ENCODE data around the gene RNF227.

RNF227 gene

DNA sequence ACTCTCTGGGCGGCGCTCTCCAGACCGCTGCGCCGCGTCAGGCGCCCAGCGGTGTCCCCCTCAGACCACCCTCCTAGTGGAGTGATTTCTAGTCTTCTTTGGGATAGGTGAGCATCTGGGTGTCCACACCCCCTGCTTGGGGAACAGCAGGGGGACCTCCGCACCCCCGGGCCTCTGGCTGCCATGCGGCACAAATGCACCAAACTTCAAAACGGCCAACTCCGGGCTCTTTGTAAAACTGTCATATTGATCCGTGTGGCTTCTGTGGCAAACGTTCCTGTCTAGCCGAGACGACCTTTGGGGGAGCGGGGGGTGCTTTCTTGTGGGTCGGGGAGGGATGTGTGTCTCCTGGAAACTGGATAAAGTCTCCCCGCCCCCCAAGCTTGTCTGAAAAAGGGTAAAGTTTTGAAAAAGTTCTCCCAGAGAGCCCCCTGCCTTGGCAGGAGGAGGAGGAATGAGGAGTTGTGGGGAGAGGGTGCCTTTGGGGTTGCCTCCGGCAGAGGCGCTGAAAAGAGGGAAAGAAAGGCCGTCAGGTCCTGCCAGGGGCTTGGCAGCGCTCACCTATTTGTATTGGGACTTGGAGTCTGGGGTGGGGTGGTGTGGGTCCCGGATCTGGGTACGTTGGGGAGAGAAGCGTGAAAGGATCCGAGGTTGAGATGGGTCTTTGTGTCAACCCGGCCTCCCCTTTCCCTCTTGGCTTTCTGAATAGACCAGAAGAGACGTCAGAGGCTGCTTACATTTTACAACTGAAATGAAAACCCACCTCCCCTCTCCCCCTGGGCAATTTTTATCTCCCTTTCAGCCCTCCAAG is 29.7 kb downstream of the RNF227 start:
- H3K4me1 ChIP-seq (ENCODE audit: control insufficient read depth, insufficient read depth, low read length): peaks cover 53% of the 10 kb centered on the region
- peaks cover 18% of the 10 kb centered on the region for H3K36me3 ChIP-seq (ENCODE audit: insufficient read depth, low read length)
- no peaks in the 10 kb centered on the region for H3K9me3 ChIP-seq (replicated peaks; ENCODE audit: low read length)
- peak overlapping the region; percentile 95 for H3K4me3 ChIP-seq (ENCODE audit: low read length)
- peak overlapping the region; percentile 98 for H3K4me2 ChIP-seq (ENCODE audit: low read length)
- H3K27me3 ChIP-seq (ENCODE audit: control insufficient read depth, insufficient read depth, low read length): no peaks in the 10 kb centered on the region
- H3K9ac ChIP-seq (ENCODE audit: low read depth, low read length): peak overlapping the region; percentile 76

DNA sequence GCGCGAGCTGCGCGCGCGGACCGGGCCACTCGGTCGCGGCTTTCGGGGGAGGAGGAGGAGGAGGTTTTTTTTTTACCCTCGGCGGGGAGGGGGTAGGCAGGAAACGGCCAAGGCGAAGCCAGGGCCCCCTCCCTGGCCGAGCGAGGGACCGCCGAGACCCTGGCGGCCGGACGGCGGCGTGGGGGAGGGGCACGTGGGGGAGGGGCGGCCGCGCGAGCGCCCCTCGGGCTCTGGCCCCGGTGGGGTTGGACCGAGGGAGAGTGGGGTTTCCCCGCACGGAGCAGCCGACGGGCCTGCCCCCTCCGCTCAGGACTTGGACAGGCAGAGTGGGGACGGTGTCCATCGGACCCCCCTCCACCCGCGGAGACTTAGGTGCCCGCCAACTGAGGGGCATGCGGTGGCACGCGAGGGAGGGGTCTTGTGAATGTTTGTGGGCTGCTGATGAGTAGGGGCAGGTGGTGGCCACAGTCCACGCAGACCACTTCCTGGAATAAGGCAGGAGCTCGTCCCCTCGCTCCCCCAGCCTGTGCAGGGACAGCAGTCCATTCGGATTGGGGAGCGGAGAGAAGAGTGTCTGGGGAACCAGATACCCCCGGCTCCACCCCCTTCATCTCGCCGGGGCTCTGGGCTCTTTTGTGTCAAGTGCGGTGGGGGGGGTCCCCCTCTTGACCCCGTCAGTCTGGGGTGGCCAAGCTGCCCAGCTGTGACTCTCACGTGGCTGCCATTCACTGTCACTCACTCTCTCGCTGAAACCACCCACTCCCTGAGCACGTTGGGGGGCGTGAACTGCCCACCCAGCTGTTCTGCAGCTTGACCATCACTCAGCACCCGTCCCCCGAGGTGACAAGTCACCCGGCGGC is 30.5 kb downstream of the RNF227 start:
- peak overlapping the region; percentile 95 for H3K4me3 ChIP-seq (ENCODE audit: low read length)
- H3K9ac ChIP-seq (ENCODE audit: low read depth, low read length): peak overlapping the region; percentile 76
- peak overlapping the region; percentile 98 for H3K4me2 ChIP-seq (ENCODE audit: low read length)
- peaks cover 18% of the 10 kb centered on the region for H3K36me3 ChIP-seq (ENCODE audit: insufficient read depth, low read length)
- peaks cover 53% of the 10 kb centered on the region for H3K4me1 ChIP-seq (ENCODE audit: control insufficient read depth, insufficient read depth, low read length)
- H3K27me3 ChIP-seq (ENCODE audit: control insufficient read depth, insufficient read depth, low read length): no peaks in the 10 kb centered on the region
- no peaks in the 10 kb centered on the region for H3K9me3 ChIP-seq (replicated peaks; ENCODE audit: low read length)

DNA sequence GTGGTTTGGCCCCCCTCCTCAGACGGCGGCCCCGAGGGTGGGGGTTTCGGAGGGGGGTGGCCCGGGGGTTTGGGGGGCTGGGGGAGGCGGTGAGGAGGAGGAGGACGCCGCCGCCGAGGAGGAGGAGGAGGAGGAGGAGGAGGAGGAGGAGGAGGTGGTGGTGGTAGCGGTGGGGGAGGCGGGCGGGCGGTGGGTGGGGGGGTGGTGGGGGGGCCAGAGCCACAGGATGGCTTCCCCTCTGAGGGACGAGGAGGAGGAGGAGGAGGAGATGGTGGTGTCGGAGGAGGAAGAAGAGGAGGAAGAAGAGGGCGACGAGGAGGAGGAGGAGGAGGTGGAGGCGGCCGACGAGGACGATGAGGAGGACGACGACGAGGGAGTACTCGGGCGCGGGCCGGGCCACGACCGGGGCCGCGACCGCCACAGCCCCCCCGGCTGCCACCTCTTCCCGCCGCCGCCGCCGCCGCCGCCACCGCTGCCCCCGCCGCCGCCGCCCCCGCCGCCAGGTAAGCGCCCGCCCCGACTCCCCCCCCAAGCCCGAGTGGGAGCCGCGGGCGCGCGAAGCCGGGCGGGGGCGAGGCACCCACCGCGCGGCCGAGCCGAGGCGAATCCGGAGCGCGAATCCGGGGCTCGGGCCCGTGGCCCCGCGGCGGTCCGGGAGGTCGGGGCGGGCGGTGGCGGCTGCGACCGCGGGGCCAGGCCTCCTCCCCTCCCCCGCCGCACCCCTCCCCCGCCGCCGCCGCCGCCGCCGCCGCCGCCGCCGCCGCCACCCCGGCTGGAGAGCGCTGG is 31.3 kb downstream of the RNF227 start:
- peak overlapping the region; percentile 76 for H3K9ac ChIP-seq (ENCODE audit: low read depth, low read length)
- no peaks in the 10 kb centered on the region for H3K9me3 ChIP-seq (replicated peaks; ENCODE audit: low read length)
- no peaks in the 10 kb centered on the region for H3K27me3 ChIP-seq (ENCODE audit: control insufficient read depth, insufficient read depth, low read length)
- H3K4me3 ChIP-seq (ENCODE audit: low read length): peak overlapping the region; percentile 95
- H3K4me1 ChIP-seq (ENCODE audit: control insufficient read depth, insufficient read depth, low read length): peaks cover 51% of the 10 kb centered on the region
- H3K4me2 ChIP-seq (ENCODE audit: low read length): peak overlapping the region; percentile 98
- H3K36me3 ChIP-seq (ENCODE audit: insufficient read depth, low read length): peaks cover 23% of the 10 kb centered on the region

DNA sequence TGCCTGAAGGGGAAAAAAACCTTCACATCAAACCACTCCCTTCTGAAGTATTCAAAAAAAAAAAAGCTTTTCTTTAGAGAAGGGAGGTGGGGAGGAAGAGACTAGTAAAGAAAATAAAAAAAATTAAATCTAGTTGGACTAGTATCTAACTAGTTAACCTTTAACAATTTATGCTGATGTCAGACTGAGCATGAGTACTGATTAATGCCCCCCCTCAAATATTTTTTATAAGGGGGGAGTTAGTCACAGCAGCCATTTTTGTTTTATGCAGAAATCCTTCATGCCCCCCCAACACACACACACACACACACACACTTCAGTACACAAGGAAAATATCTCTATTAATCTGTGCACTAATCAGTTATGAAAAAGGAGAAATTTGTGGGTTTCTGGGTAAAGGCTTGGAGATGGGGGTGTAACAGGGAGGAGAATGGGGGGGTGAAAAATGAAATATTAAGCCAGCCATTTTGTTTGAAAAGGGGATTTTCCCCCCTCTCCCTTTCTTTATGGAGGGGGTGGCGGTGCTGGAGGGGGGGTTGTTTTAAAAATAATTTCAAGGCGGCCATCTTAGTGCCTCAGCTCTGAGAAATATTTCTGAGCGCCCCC is 32.2 kb downstream of the RNF227 start:
- H3K9ac ChIP-seq (ENCODE audit: low read depth, low read length): peak overlapping the region; percentile 82
- H3K4me2 ChIP-seq (ENCODE audit: low read length): peak overlapping the region; percentile 85
- H3K4me3 ChIP-seq (ENCODE audit: low read length): peak overlapping the region; percentile 61
- H3K36me3 ChIP-seq (ENCODE audit: insufficient read depth, low read length): peaks cover 29% of the 10 kb centered on the region
- H3K9me3 ChIP-seq (replicated peaks; ENCODE audit: low read length): no peaks in the 10 kb centered on the region
- peaks cover 42% of the 10 kb centered on the region for H3K4me1 ChIP-seq (ENCODE audit: control insufficient read depth, insufficient read depth, low read length)
- H3K27me3 ChIP-seq (ENCODE audit: control insufficient read depth, insufficient read depth, low read length): no peaks in the 10 kb centered on the region

DNA sequence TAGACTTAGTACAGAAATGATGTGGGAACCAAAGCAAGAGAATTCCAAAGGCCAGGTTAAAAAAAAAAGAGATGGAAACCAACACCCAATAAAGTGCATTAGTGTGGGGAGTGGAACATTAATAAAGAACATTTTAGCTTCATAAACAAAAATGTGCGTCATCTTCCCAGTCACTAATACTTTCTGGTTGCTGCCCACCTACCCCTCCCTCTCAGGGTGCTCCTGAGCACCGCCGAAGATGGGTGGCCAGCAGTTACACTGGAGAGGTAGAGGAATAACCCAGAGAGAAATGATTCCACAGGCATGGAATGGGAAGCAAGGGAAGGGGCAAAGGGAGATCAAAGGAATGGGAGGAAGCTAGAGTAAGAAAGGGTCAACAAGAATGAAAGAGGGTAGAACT is 33.5 kb downstream of the RNF227 start:
- H3K36me3 ChIP-seq (ENCODE audit: insufficient read depth, low read length): peaks cover 31% of the 10 kb centered on the region
- peak overlapping the region; percentile 34 for H3K4me3 ChIP-seq (ENCODE audit: low read length)
- H3K9me3 ChIP-seq (replicated peaks; ENCODE audit: low read length): no peaks in the 10 kb centered on the region
- H3K27me3 ChIP-seq (ENCODE audit: control insufficient read depth, insufficient read depth, low read length): no peaks in the 10 kb centered on the region
- peaks cover 30% of the 10 kb centered on the region for H3K4me1 ChIP-seq (ENCODE audit: control insufficient read depth, insufficient read depth, low read length)
- H3K4me2 ChIP-seq (ENCODE audit: low read length): peak overlapping the region; percentile 85
- no peak overlapping the region for H3K9ac ChIP-seq (ENCODE audit: low read depth, low read length)

DNA sequence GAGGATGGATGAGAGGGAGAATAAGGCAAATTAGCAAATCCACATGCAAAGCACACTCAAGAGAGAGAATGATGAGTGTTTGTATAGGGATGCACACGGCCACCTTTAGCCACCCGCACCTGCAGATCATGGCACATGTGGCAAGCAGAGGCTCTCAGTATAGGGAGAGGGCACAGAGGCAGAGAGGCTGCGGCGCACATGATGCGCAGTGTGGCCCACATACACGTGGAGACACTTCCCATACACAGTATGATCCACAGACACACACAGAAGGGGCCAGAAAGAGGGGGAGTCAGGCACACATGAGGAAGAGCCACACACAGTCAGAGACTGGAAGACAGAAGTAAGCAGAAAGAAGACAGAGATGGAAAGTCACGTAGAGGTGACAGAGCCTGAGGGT is 34.0 kb downstream of the RNF227 start:
- Histone ChIP-seq H3K4me3 (ENCODE audit: low read length) (no peak overlapping the region), H3K4me2 (ENCODE audit: low read length) (peak overlapping the region; percentile 42), H3K4me1 (ENCODE audit: control insufficient read depth, insufficient read depth, low read length) (peaks cover 27% of the 10 kb centered on the region), H3K36me3 (ENCODE audit: insufficient read depth, low read length) (peaks cover 36% of the 10 kb centered on the region), H3K9me3 (replicated peaks; ENCODE audit: low read length) (no peaks in the 10 kb centered on the region), H3K27me3 (ENCODE audit: control insufficient read depth, insufficient read depth, low read length) (no peaks in the 10 kb centered on the region), H3K9ac (ENCODE audit: low read depth, low read length) (no peak overlapping the region)

DNA sequence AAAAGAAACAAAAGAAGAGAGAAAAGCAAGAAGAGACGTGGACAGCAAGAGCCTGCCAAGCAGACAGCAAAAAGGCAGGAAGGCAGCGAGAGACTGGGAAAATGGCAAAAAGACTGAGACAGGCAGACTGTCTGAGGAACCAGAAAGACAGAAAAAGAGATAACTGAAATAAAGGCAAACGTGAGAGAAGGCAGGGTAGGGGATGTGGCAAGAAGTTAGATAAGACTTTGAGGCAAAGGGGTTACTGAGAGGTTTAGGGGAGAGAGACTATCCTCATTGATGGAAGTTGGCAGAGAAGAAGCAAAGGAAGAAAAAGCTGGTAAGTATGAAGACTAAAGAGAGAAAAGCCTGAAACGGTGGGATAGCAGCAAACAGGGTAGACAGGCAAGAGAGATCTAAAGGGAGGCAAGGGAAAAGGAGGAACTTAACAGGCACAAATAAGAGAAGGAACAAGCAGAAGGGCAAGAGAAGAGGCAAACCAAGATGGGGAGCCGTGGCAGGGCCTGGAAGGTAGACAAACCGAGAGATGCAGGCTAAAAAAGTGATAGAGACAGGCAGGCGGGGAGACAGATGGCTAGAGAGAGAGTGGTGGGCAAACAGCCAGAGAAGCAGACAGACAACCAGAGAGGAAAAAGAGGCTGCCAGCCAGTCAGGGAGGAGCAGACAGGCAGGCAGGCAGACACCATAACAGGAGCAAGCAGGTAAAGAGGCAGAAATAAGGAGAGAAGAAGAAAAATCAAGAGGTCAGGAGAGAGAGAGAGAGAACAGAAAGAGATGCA is 34.6 kb downstream of the RNF227 start:
- Histone ChIP-seq H3K27me3 (ENCODE audit: control insufficient read depth, insufficient read depth, low read length) (no peaks in the 10 kb centered on the region), H3K9me3 (replicated peaks; ENCODE audit: low read length) (no peaks in the 10 kb centered on the region), H3K4me1 (ENCODE audit: control insufficient read depth, insufficient read depth, low read length) (peaks cover 21% of the 10 kb centered on the region), H3K9ac (ENCODE audit: low read depth, low read length) (no peak overlapping the region), H3K4me2 (ENCODE audit: low read length) (peak overlapping the region; percentile 42), H3K4me3 (ENCODE audit: low read length) (no peak overlapping the region), H3K36me3 (ENCODE audit: insufficient read depth, low read length) (peaks cover 36% of the 10 kb centered on the region)

DNA sequence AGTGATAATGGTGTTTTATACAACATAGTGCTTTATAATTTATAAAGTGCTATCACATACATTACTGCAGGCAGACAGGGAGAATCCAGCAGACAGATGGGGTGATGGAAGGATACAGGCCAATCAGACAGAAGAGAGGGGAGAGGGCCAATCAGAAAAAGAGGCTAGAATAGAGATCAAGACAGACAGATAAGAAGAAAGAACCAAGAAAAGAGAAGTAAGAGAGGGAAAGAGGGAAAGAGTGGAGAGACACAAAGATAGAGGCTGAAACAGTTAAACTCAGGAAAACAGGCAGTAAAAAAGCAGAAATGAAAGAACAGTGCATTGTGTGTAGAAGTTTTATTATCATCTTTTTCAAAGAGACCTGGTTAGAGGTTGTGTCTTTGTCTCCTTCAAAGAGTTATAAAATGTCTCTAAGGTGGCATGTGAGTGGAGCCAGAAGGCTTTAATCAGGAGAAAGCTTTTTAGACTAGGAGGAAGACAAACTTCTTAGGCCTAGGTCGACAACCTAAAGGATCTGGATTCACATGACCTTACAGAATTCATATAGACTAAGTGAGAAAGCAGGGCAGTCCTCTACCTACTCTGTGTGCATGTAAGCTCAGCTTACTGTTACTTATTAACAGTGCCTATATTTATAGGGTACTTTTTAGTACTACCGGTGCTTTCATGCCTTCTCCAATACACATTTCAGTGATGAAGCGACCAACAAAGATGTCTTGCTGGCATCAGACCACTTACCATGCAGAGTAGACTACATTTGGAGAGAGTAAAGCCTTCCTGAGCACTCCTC is 35.8 kb downstream of the RNF227 start:
- Histone ChIP-seq H3K4me3 (ENCODE audit: low read length) (no peak overlapping the region), H3K4me1 (ENCODE audit: control insufficient read depth, insufficient read depth, low read length) (peaks cover 21% of the 10 kb centered on the region), H3K9ac (ENCODE audit: low read depth, low read length) (no peak overlapping the region), H3K36me3 (ENCODE audit: insufficient read depth, low read length) (peaks cover 36% of the 10 kb centered on the region), H3K9me3 (replicated peaks; ENCODE audit: low read length) (no peaks in the 10 kb centered on the region), H3K27me3 (ENCODE audit: control insufficient read depth, insufficient read depth, low read length) (no peaks in the 10 kb centered on the region), H3K4me2 (ENCODE audit: low read length) (no peak overlapping the region)

DNA sequence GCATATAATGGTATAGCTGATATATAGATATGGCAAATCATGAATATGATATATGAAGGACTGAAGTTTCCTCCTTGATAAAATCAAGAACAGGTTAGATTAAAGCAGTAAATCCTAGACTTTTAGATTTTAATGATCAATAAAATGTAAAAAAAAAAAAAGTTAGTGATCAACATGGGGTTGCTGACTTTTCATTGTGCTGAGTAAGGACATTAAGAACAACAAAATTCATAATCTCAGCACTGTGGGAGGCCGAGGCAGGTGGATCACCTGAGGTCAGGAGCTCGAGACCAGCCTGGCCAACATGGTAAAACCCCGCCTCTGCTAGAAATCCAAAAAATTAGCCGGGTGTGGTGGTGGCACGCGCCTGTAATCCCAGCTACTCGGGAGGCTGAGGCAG is 37.9 kb downstream of the RNF227 start:
- Histone ChIP-seq H3K4me1 (ENCODE audit: control insufficient read depth, insufficient read depth, low read length) (peaks cover 14% of the 10 kb centered on the region), H3K27me3 (ENCODE audit: control insufficient read depth, insufficient read depth, low read length) (no peaks in the 10 kb centered on the region), H3K36me3 (ENCODE audit: insufficient read depth, low read length) (peaks cover 39% of the 10 kb centered on the region), H3K9me3 (replicated peaks; ENCODE audit: low read length) (no peaks in the 10 kb centered on the region), H3K4me3 (ENCODE audit: low read length) (no peak overlapping the region), H3K9ac (ENCODE audit: low read depth, low read length) (no peak overlapping the region), H3K4me2 (ENCODE audit: low read length) (no peak overlapping the region)

DNA sequence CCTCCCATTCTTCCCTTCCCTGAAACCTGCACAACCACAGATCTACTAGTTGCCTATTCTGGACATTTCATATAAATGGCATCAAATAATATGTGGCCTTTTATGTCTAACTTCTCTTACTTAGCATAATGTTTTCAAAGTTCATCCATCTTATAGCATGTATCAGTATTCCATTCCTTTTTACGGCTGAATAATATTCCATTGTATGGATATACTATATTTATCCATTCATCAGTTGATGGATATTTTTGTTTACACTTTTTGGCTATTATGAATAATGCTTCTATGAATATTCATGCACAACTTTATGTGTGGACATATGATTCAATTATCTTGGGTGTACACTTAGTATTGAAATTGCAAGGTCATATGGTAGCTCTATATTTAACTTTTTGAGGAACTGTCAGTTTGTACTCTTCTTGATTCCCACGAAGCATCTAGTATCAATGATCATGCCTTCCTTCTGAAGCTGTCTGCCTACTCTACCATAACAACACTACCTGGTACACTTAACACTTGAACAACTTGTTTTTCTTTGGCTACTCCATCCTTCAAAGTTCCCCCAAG is 40.2 kb downstream of the RNF227 start:
- no peak overlapping the region for H3K9ac ChIP-seq (ENCODE audit: low read depth, low read length)
- H3K4me2 ChIP-seq (ENCODE audit: low read length): no peak overlapping the region
- H3K27me3 ChIP-seq (ENCODE audit: control insufficient read depth, insufficient read depth, low read length): no peaks in the 10 kb centered on the region
- peaks cover 39% of the 10 kb centered on the region for H3K36me3 ChIP-seq (ENCODE audit: insufficient read depth, low read length)
- H3K4me1 ChIP-seq (ENCODE audit: control insufficient read depth, insufficient read depth, low read length): no peaks in the 10 kb centered on the region
- no peaks in the 10 kb centered on the region for H3K9me3 ChIP-seq (replicated peaks; ENCODE audit: low read length)
- no peak overlapping the region for H3K4me3 ChIP-seq (ENCODE audit: low read length)

All from skeletal muscle satellite cell (primary cell).